Fibroblast of lung (primary cell): ENCODE measurements around the gene TMEM11.

ENCODE experiments used
- CTCF ChIP-seq, 2 donors: IDR thresholded peaks in 1 of 2; conservative IDR thresholded peaks in 1 of 2; 1 replicate in 1 of 2; 2 replicates in 1 of 2; pipeline ENCODE4 v1.5.1; 2011 to 2012; ENCODE audit warnings: low read length in 2 of 2, control low read depth in 1 of 2, inconsistent platforms in 1 of 2, low read depth in 1 of 2, mild to moderate bottlenecking in 1 of 2
- EZH2 ChIP-seq: IDR thresholded peaks from 2 replicates; pipeline ENCODE4 v1.5.1; 2012; ENCODE audit warnings: low read length, control low read depth, mild to moderate bottlenecking; ENCODE audit errors: missing control alignments

- TF ChIP-seq CTCF (conservative IDR thresholded peaks at IDR 0.05 in 1 of 2, IDR thresholded peaks at IDR 0.05 in 1 of 2; ENCODE audit: low read depth in 1 of 2, low read length in 2 of 2) (no peak), EZH2 (no peak)
Observed at GRCh38 chr17:21215935-21216334, 2.0 kb upstream of the TMEM11 start.
